NCI-H2029 treated with DMSO at 0.1 percent for 48 hours (cell line): Measurements from ENCODE around the gene ALPI.
A peak's percentile ranks its signal among the peaks of the same experiment; 100 is the strongest.

ENCODE experiments used
- DNase-seq: peaks from one replicate; lab custom pipeline; 2025; lab: John Stamatoyannopoulos, UW

The ALPI gene

DNA sequence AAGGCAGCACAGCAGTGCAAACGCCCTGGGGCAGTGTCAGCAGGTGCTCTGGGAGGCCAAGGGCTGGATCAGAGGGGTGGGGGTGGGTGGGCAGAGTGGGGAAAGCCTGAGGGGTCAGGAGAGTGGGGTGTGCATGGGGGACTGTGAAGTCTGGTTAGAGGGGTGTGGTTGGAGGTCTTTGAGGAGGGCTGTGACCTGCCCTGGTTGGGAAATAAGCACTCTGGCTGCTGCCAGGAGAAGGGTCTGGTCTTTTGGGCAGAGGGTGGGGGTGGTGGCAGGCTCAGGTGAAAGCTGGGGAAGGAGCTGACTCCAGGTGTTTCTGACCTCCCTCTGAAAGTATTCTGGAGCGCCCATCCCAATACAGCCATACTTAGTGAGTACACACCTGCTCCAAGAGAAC, 4.2 kb downstream of the ALPI start:
- DNase-seq = no peak

- DNase-seq = no peak
Observed at GRCh38 chr2:232463701-232464543, 8.0 kb downstream of the ALPI start.

GRCh38 chr2:232464544-232464885, 8.6 kb downstream of the ALPI start:
- no peak for DNase-seq

DNA sequence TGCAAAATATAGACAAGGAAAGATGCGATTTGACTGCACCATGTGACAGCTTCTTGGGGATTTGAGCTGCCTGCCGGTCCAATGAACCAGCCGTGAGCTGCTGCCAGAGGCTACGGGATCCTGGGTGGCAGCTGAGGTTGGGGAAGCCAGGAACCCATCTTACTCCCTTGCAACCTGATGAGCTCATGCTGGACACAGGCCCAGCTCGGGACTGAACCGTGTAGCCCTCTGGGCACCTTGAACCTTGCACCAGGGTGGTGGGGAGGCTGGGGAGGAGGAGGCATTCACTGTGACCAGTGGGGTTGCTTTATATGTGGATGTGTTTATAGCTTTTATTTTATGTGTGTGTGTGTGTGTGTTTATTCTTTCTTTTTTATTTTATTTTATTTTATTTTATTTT, 9.1 kb downstream of the ALPI start:
- no peak for DNase-seq

- DNase-seq = no peak
Observed at GRCh38 chr2:232466221-232466620, 10.3 kb downstream of the ALPI start.

- DNase-seq = peak; percentile 73
Observed at GRCh38 chr2:232473467-232473890, 17.5 kb downstream of the ALPI start.

- DNase-seq = no peak
Observed at GRCh38 chr2:232476045-232476444, 20.1 kb downstream of the ALPI start.

- DNase-seq = no peak
Observed at GRCh38 chr2:232476791-232477190, 20.8 kb downstream of the ALPI start.

DNA sequence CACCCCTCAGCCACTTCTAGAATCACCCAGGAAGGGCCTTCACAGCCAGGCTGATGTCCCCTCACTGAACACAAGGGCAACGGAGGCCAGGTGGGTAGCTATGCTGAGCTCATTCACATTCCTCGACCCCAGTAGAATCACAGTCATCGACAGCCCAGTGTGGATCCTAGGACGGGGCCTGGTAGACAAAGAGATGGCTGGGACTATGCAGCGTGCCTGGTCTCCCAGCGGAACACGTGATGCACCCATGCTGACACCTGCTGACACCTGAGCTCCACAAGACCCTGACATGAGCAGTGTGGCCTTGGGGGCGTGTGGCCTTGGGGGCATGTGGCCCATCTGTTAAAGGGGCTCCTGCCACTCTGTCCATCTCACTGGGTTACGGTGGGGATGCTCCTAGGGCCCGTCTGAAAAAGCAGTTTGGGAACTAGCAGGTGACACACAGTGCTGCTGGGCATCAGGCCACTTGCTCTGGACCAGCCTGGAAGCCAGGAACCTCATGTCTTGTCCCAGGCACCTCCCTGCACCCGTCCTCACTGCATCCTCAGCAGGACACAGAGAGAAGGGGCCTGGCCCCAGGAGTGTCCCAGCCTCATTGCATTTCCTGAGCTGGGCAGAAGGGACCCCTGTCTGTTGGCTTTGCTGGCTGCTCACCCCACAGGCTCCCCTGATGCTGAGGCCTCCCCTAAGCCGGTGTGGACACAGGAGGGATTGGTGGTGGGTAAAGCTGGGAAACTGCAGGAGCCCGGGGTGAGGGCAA, 22.0 kb downstream of the ALPI start:
- DNase-seq = no peak

GRCh38 chr2:232478571-232479340, 22.8 kb downstream of the ALPI start:
- no peak for DNase-seq

- DNase-seq = no peak
Observed at GRCh38 chr2:232479341-232480200, 23.6 kb downstream of the ALPI start.

DNA sequence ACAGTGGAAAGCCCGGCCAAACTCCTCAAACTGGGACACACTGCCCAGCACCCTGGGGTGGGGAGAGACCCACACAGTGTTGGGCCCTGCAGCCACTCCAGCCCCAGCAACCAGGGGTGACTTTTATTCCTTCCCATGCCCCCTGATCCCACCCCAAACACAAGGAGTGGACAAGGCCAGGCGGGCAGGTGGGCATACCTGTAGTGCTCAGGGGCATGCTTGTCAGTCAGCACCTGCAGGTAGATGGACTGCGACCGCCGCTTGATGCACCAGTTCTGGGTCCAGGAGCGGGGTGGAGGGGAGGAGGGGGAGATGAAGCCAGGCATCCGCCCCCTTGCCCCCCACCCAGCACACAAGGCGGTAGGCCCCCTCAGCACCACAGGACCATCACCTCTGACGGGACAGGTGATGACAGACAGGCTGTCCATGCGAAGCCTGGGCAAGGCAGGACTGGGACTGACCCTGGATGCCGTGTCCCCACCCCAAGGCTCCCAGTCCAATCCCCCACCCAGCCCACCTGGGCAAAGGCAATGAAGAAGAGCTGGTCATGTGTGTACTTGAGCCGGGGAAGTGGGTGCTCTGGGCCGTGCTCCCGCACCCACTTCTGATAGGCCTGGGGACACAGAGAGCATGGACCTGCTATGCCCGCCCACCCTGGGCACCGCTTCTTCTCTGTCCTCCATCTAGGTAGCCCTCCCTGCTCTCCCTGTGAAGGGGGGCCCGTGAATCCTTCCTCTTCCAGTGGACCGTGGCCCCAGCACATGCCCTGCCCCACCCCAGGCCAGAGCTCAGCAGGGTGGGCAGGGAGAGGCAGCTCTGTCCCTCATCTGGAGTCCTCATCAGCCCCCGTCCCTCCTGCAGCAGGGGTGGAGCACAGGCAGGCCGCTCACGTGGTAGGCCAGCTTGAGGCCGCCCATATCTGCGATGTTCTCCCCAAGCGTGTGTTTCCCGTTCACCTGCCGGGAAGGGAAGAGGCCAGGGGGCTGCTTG, 24.5 kb downstream of the ALPI start:
- DNase-seq = no peak

- DNase-seq = no peak
Observed at GRCh38 chr2:232481322-232482140, 25.6 kb downstream of the ALPI start.

DNA sequence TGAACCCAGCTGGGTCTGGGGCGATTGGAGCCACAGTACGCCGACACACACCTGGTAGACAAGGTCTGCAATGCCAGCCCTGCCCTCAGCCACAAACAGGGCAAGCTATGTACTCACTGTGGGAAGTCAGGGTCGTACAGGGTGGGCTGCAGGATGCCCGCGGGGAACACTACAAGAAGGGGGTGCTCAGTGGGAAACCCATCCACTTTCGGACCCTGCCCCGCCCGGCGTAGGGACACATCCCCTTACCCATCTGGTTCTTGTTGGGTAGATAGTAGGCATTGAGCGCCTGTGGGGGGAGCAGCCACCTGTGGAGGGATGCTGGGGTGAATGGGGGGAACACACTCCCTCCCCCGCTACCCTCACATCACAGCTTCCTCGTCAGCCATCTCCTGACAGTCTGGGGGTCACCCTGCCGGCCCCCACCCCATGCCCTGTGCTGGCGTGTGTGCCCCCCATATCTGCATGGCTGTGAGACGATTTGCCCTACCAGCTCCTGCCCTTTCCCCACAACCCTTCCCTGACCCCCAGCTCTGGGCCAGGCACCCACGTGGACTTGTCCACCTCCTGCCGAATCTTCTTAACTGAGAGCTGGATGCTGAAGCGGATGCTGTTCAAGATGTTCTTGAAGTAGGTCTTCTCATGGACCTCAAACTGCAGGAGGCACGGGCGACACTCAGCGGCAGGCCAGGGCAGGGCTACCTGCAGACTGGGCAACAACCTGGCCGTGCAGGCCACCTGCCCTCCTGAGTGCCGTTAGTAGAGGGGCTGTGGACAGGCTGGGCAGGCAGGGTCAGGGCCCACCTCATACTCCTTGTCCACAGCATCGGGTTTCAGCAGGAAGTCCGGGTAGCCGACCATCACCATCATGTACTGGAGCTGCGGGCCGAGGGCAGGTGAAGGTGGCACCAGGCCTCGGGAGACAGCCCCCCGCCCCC, 26.6 kb downstream of the ALPI start:
- no peak for DNase-seq

DNA sequence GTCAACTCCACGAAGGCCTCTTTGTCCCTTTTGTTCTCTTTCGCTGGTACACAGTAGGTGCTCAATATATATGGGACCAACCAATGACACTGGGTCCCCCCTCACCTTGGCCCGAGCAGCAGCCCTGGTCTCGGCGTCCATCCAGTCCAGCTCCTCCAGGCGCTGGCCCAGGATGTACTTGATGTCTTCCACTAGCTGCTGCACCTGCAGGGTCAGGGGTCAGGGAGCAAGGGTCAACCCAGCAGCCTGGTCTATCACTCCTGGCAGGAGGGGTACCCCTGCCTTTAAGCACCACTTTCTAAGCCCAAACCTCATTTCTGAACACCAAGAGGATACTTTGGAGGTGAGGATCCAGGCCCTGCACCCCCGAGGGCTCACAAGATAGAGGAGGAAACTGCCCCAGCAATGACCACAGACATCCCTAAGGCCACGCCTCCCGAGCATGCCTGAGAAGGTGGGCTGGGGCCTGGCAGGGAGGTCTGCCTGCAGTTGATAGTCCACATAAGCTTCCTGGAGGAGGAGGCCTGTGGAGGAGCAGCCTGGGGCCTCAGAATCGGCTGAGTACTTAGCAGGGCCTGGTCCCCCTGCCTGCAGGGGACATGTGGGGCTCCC, 27.5 kb downstream of the ALPI start:
- DNase-seq = no peak

- no peak for DNase-seq
Observed at GRCh38 chr2:232483923-232484627, 28.1 kb downstream of the ALPI start.

DNA sequence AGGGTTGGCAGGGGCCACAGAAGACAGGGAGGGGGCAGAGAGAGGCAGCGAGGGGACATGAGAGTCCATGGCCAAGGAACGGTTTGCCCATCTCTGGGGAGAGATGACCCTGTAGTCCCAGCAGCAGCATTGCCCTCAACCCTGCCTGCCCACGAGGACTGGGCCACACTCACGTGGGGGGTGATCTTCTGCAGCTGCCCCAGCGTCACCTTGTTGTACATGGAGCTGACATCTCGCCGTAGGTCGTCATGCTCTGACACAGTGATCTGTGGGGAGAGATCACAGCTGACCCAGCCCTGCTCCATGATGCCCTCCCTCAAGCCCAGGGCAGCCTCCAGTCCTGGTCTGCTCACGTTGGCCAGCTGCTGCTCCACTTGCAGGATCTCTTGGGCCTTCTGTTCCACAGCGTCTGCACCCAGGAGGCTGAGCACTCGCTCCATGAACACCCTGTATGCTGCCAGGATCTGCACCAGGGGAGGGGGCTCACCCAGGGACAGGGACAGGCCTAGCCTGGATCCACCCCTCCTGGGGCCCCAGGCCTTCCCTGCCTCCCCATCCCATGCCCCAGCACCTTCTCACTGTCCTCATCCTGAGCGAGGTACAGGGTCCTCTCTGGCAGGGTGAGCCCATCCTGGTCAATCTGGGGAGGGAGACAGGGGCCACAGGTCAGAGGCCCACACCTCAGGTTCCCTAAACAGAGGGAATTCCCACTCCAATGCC, 28.8 kb downstream of the ALPI start:
- DNase-seq = no peak
